GM21390 (cell line): ENCODE data around the gene RNASE7.
"Not testable (repeated sequence)": the region's sequence is repeated elsewhere in the genome, so short reads cannot be mapped to it uniquely, and the experiment has no call there.

Source experiments
- ATAC-seq: cut with Tn5 transposase; IDR thresholded peaks from one replicate; pipeline ENCODE4 v1.9.1; 2021; ENCODE audit not compliant: unreplicated experiment

RNASE7 gene

GRCh38 chr14:21023174-21023573 lies 19.0 kb upstream of the RNASE7 start:
- ATAC-seq: no peak

GRCh38 chr14:21023817-21024584 lies 18.2 kb upstream of the RNASE7 start:
- ATAC-seq: no peak

GRCh38 chr14:21024585-21025370 lies 17.4 kb upstream of the RNASE7 start, which contains the start of gene NDRG2:
NDRG2 (minus strand) TSS chr14:21025061; CDS start chr14:21023315, 1,746 bp downstream.
- no peak for ATAC-seq

- ATAC-seq: no peak
Observed at GRCh38 chr14:21025371-21026273, 16.5 kb upstream of the RNASE7 start.

- no peak for ATAC-seq
Observed at GRCh38 chr14:21026274-21026987, 15.7 kb upstream of the RNASE7 start.

- no peak for ATAC-seq
Observed at GRCh38 chr14:21026988-21027315, 15.2 kb upstream of the RNASE7 start.

- ATAC-seq: no peak
Observed at GRCh38 chr14:21029917-21030316, 12.2 kb upstream of the RNASE7 start, which contains the start of gene TPPP2. TPPP2 (plus strand) TSS chr14:21030217; CDS start chr14:21030582, 365 bp downstream.

- no peak for ATAC-seq
Observed at GRCh38 chr14:21030531-21030930, 11.6 kb upstream of the RNASE7 start.

GRCh38 chr14:21032326-21033132 lies 9.6 kb upstream of the RNASE7 start:
- no peak for ATAC-seq

- ATAC-seq: no peak
Observed at GRCh38 chr14:21033133-21033698, 8.9 kb upstream of the RNASE7 start.

GRCh38 chr14:21034707-21035106 lies 7.5 kb upstream of the RNASE7 start, which contains the start of gene RNASE13:
RNASE13 (minus strand) TSS chr14:21034807; CDS start chr14:21034288, 519 bp downstream.
- ATAC-seq: no peak

GRCh38 chr14:21036751-21037150 lies 5.4 kb upstream of the RNASE7 start:
- no peak for ATAC-seq

GRCh38 chr14:21037156-21037555 lies 5.0 kb upstream of the RNASE7 start:
- no peak for ATAC-seq

- no peak for ATAC-seq
Observed at GRCh38 chr14:21038441-21039422, 3.4 kb upstream of the RNASE7 start.

- ATAC-seq: no peak
Observed at GRCh38 chr14:21039585-21040369, 2.4 kb upstream of the RNASE7 start.

GRCh38 chr14:21040370-21040925 lies 1.7 kb upstream of the RNASE7 start:
- ATAC-seq: no peak

GRCh38 chr14:21040941-21041340 lies 1.2 kb upstream of the RNASE7 start:
- ATAC-seq: not testable (repeated sequence)
